ENCODE results near the gene GPATCH1.

GPATCH1 gene

GRCh38 chr19:33093420-33094210, 12.6 kb downstream of the GPATCH1 start:
- no peak overlapping the region for H3K4me3 ChIP-seq (ENCODE audit: low read length)
- DNase-seq (ENCODE audit: low read depth, low spot score) = no peak
- H3K9me3 ChIP-seq (ENCODE audit: control insufficient read depth, insufficient read depth, low read length) = no peaks in the 10 kb centered on the region
- no peaks in the 10 kb centered on the region for H3K4me1 ChIP-seq (ENCODE audit: control insufficient read depth, insufficient read depth, low read length)
- H3K27me3 ChIP-seq (ENCODE audit: control insufficient read depth, insufficient read depth, low read length) = no peaks in the 10 kb centered on the region
- WGBS (ENCODE audit: insufficient coverage, insufficient read length) = no CpG with 5 or more reads among the region's 11 CpGs
- H3K27ac ChIP-seq (ENCODE audit: low read length) = no peak overlapping the region
- H3K36me3 ChIP-seq (ENCODE audit: control insufficient read depth, insufficient read depth, low read length) = peaks cover 19% of the 10 kb centered on the region

DNA sequence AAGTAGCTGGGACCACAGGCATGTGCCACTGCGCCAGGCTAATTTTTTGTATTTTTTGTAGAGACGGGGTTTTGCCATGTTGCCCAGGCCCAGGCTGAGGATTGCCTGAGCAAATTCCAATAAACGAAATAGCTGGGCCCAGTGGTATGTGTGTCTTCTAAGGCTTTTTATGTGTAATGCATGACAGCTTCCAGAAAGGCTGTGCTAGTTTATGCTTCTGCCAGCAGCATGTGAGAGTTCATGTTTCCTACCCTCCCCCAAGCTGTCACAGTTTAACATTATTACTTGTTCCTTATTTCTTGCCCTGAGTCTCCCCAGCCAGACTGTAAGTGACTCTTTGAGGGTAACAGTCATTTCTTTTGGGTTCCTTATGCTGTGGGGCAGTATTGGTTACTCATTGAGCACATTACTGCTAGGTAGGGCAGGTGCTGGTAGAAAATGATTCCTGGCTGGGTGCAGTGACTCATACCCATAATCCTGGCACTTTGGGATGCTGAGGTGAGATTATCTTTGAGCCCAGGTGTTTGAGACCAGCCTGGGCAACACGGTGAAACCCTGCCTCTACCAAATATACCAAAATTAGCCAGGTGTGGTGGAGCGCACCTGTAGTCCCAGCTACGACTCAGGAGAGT, 13.6 kb downstream of the GPATCH1 start:
- Histone ChIP-seq H3K4me1 (ENCODE audit: control insufficient read depth, insufficient read depth, low read length) (no peaks in the 10 kb centered on the region), H3K27me3 (ENCODE audit: control insufficient read depth, insufficient read depth, low read length) (no peaks in the 10 kb centered on the region), H3K27ac (ENCODE audit: low read length) (no peak overlapping the region), H3K9me3 (ENCODE audit: control insufficient read depth, insufficient read depth, low read length) (no peaks in the 10 kb centered on the region), H3K36me3 (ENCODE audit: control insufficient read depth, insufficient read depth, low read length) (peaks cover 19% of the 10 kb centered on the region), H3K4me3 (ENCODE audit: low read length) (no peak overlapping the region)
- WGBS (ENCODE audit: insufficient coverage, insufficient read length) = no CpG with 5 or more reads among the region's 6 CpGs
- DNase-seq (ENCODE audit: low read depth, low spot score) = no peak

DNA sequence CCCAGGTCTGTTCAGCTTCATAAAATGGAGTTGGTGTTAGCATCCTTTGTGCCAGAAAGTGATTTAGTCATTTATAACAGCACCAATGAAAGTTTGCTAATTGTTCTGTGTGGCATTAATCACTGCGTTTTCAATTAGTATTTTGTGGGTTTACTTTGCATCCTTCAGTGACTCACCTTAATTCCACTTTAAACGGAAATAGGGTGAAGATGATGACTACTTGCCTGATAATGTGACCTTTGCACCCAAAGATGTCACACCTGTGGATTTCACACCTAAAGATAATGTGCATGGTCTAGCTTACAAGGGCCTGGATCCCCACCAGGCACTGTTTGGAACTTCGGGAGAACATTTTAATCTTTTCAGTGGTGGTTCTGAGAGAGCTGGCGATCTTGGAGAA, 15.0 kb downstream of the GPATCH1 start:
- H3K36me3 ChIP-seq (ENCODE audit: control insufficient read depth, insufficient read depth, low read length) = peaks cover 19% of the 10 kb centered on the region
- H3K4me3 ChIP-seq (ENCODE audit: low read length) = no peak overlapping the region
- no CpG with 5 or more reads among the region's 4 CpGs for WGBS (ENCODE audit: insufficient coverage, insufficient read length)
- no peaks in the 10 kb centered on the region for H3K4me1 ChIP-seq (ENCODE audit: control insufficient read depth, insufficient read depth, low read length)
- no peaks in the 10 kb centered on the region for H3K9me3 ChIP-seq (ENCODE audit: control insufficient read depth, insufficient read depth, low read length)
- no peaks in the 10 kb centered on the region for H3K27me3 ChIP-seq (ENCODE audit: control insufficient read depth, insufficient read depth, low read length)
- H3K27ac ChIP-seq (ENCODE audit: low read length) = no peak overlapping the region
- no peak for DNase-seq (ENCODE audit: low read depth, low spot score)

DNA sequence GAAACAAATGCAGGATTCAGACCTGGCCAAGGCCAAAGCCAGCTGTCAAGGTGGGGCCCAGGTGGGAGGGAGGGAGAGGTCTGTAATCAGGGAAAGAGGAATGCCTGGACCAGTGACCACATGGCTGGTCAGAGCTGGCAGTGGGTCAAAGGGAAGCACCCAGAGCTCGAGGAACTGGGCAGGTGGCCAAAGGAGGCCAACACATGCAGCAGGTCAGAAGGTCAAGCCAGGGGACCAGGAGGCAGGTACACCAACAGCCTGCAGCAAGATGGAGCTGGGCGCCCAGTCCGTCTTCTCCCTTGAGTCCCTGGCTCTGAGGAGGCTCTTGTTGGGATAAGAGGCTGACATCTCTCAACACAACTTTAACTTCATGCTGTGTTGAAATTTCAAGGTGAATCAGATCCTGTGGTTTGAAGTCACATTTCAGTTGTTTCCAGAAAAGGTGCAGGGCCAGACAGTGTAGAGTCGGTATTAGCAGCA, 17.1 kb downstream of the GPATCH1 start:
- no CpG with 5 or more reads among the region's 4 CpGs for WGBS (ENCODE audit: insufficient coverage, insufficient read length)
- Histone ChIP-seq H3K4me3 (ENCODE audit: low read length) (no peak overlapping the region), H3K4me1 (ENCODE audit: control insufficient read depth, insufficient read depth, low read length) (no peaks in the 10 kb centered on the region), H3K36me3 (ENCODE audit: control insufficient read depth, insufficient read depth, low read length) (peaks cover 14% of the 10 kb centered on the region), H3K27ac (ENCODE audit: low read length) (no peak overlapping the region), H3K9me3 (ENCODE audit: control insufficient read depth, insufficient read depth, low read length) (no peaks in the 10 kb centered on the region), H3K27me3 (ENCODE audit: control insufficient read depth, insufficient read depth, low read length) (no peaks in the 10 kb centered on the region)
- DNase-seq (ENCODE audit: low read depth, low spot score) = no peak

DNA sequence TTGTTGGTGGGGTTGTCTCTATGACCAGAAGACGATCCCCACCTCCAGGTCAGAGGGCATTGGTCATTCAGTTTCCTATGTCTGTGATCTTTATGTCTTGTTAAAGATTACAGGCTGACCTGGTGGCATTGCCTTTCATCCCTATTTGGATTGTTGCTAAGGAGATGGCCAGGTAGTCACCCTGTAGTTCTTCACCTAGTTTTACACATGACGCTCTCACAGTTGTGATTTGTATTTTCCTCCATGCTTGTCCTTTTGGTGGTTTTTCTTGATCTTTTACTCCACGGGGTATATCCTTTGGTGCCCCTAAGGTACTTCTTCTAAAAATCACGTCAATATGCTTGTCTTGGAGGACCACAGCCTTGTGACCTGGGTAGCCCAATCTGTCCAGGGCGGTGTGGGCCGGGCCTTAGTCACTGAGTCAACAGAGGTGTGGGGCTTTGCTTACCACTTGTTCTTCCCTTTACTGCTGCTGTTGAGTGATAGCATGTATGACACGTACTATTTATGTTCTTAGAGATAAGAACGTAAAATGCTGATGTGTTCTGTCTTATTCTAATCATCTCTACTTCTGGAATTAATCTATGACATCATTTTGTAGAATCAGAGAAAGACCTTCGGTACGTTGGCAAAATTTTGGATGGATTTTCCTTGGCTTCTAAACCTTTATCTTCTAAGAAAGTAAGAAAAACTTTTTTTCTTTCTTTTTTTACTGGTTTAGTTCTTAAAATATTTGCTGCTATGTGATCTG, 20.1 kb downstream of the GPATCH1 start:
- no peaks in the 10 kb centered on the region for H3K4me1 ChIP-seq (ENCODE audit: control insufficient read depth, insufficient read depth, low read length)
- no peaks in the 10 kb centered on the region for H3K27me3 ChIP-seq (ENCODE audit: control insufficient read depth, insufficient read depth, low read length)
- no peak for DNase-seq (ENCODE audit: low read depth, low spot score)
- H3K9me3 ChIP-seq (ENCODE audit: control insufficient read depth, insufficient read depth, low read length) = no peaks in the 10 kb centered on the region
- no peak overlapping the region for H3K4me3 ChIP-seq (ENCODE audit: low read length)
- H3K36me3 ChIP-seq (ENCODE audit: control insufficient read depth, insufficient read depth, low read length) = peaks cover 1% of the 10 kb centered on the region; the same call in 1 of the 2 replicates
- no peak overlapping the region for H3K27ac ChIP-seq (ENCODE audit: low read length)
- no CpG with 5 or more reads among the region's 10 CpGs for WGBS (ENCODE audit: insufficient coverage, insufficient read length)

GRCh38 chr19:33102893-33103292, 21.9 kb downstream of the GPATCH1 start:
- WGBS (ENCODE audit: insufficient coverage, insufficient read length) = no CpG with 5 or more reads among the region's 6 CpGs
- no peak overlapping the region for H3K27ac ChIP-seq (ENCODE audit: low read length)
- H3K27me3 ChIP-seq (ENCODE audit: control insufficient read depth, insufficient read depth, low read length) = no peaks in the 10 kb centered on the region
- no peaks in the 10 kb centered on the region for H3K4me1 ChIP-seq (ENCODE audit: control insufficient read depth, insufficient read depth, low read length)
- no peak for DNase-seq (ENCODE audit: low read depth, low spot score)
- H3K4me3 ChIP-seq (ENCODE audit: low read length) = no peak overlapping the region
- H3K9me3 ChIP-seq (ENCODE audit: control insufficient read depth, insufficient read depth, low read length) = no peaks in the 10 kb centered on the region
- H3K36me3 ChIP-seq (ENCODE audit: control insufficient read depth, insufficient read depth, low read length) = no peaks in the 10 kb centered on the region; the same call in 1 of the 2 replicates

DNA sequence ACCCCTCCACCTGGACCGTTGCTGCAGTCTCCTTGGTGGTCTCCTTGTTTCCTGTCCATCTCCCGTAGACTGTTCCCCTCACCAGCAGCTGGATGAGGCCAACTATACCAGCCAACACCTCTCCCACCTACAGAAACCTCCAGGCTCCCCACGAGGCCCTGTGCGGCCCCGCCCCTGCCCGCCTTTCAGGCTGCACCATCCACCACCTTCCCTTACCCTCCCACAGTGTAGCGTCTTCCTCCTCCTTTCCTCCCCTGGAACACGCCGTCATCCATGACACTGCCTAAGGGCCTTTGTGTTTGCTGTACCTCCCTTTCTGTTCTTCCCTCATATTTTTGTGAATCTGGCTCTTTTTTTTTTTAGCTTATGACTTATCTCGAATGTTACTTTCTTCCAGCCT, 27.2 kb downstream of the GPATCH1 start:
- no peaks in the 10 kb centered on the region for H3K27me3 ChIP-seq (ENCODE audit: control insufficient read depth, insufficient read depth, low read length)
- no peak for DNase-seq (ENCODE audit: low read depth, low spot score)
- H3K9me3 ChIP-seq (ENCODE audit: control insufficient read depth, insufficient read depth, low read length) = no peaks in the 10 kb centered on the region
- WGBS (ENCODE audit: insufficient coverage, insufficient read length) = no CpG with 5 or more reads among the region's 10 CpGs
- no peak overlapping the region for H3K4me3 ChIP-seq (ENCODE audit: low read length)
- H3K4me1 ChIP-seq (ENCODE audit: control insufficient read depth, insufficient read depth, low read length) = no peaks in the 10 kb centered on the region
- no peak overlapping the region for H3K27ac ChIP-seq (ENCODE audit: low read length)
- peaks cover 8% of the 10 kb centered on the region for H3K36me3 ChIP-seq (ENCODE audit: control insufficient read depth, insufficient read depth, low read length)

DNA sequence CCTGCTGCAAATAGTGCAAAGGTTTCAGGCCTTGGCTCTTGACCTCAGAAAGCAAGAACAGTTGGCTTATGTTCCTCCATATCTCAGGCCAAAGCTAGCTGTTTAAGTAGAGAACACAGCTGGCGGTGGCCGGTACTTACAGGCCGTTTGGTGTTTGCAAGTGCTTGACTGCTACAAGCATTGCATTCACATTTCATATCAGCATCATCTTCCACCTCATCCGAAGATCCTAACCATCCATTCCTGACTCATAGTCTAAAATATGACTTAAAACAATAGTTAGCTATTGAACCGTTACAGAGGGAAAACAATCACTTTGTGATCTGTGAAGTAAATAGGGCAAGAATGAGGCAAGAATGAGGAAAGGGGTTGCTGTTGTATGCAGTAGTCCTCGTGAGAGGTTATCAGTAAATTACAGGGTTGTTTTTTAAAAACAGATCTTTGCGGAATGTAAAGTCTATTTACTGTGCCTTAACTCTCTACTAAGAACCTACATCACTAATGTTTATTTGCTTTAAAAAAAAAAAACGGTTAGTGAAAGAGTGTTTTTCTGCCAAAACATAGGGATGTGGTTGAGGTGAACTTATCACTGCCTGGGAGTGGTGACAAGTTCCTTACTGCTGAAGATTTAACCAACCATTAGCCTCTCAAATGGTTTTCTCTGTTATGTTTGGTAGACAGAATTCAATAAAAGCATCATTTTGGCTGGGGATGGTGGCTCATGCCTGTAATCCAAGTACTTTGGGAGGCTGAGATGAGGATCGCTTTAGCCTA, 29.3 kb downstream of the GPATCH1 start:
- WGBS (ENCODE audit: insufficient coverage, insufficient read length) = no CpG with 5 or more reads among the region's 9 CpGs
- no peak overlapping the region for H3K4me3 ChIP-seq (ENCODE audit: low read length)
- no peak for DNase-seq (ENCODE audit: low read depth, low spot score)
- H3K27me3 ChIP-seq (ENCODE audit: control insufficient read depth, insufficient read depth, low read length) = no peaks in the 10 kb centered on the region
- H3K9me3 ChIP-seq (ENCODE audit: control insufficient read depth, insufficient read depth, low read length) = no peaks in the 10 kb centered on the region
- no peaks in the 10 kb centered on the region for H3K4me1 ChIP-seq (ENCODE audit: control insufficient read depth, insufficient read depth, low read length)
- H3K36me3 ChIP-seq (ENCODE audit: control insufficient read depth, insufficient read depth, low read length) = peaks cover 12% of the 10 kb centered on the region
- no peak overlapping the region for H3K27ac ChIP-seq (ENCODE audit: low read length)

GRCh38 chr19:33111587-33111986, 30.6 kb downstream of the GPATCH1 start:
- H3K9me3 ChIP-seq (ENCODE audit: control insufficient read depth, insufficient read depth, low read length) = no peaks in the 10 kb centered on the region
- no peaks in the 10 kb centered on the region for H3K4me1 ChIP-seq (ENCODE audit: control insufficient read depth, insufficient read depth, low read length)
- DNase-seq (ENCODE audit: low read depth, low spot score) = no peak
- WGBS (ENCODE audit: insufficient coverage, insufficient read length) = no CpG with 5 or more reads among the region's 11 CpGs
- H3K36me3 ChIP-seq (ENCODE audit: control insufficient read depth, insufficient read depth, low read length) = peaks cover 12% of the 10 kb centered on the region
- no peaks in the 10 kb centered on the region for H3K27me3 ChIP-seq (ENCODE audit: control insufficient read depth, insufficient read depth, low read length)
- H3K27ac ChIP-seq (ENCODE audit: low read length) = no peak overlapping the region
- H3K4me3 ChIP-seq (ENCODE audit: low read length) = no peak overlapping the region

DNA sequence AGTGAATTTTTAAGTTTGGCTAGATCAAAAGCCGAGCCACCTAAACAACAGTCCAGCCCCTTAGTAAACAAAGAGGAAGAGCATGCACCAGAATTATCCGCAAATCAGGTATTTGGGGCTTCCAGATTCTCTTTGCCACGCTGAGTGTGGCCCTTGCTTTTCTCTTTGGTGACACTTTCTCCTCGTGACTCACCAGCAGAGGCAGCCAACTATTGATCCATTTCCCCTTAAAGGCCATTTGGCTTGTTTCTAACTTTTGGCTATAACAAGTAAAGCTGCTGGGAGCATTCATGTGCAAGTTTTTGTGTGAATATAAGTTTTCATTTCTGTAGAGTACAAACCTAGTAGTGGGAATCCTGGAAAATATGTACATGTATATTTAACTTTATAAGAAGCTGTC, 33.3 kb downstream of the GPATCH1 start:
- no peaks in the 10 kb centered on the region for H3K9me3 ChIP-seq (ENCODE audit: control insufficient read depth, insufficient read depth, low read length)
- no peak overlapping the region for H3K4me3 ChIP-seq (ENCODE audit: low read length)
- no peaks in the 10 kb centered on the region for H3K4me1 ChIP-seq (ENCODE audit: control insufficient read depth, insufficient read depth, low read length)
- WGBS (ENCODE audit: insufficient coverage, insufficient read length) = no CpG with 5 or more reads among the region's 4 CpGs
- H3K27me3 ChIP-seq (ENCODE audit: control insufficient read depth, insufficient read depth, low read length) = no peaks in the 10 kb centered on the region
- no peak for DNase-seq (ENCODE audit: low read depth, low spot score)
- H3K27ac ChIP-seq (ENCODE audit: low read length) = no peak overlapping the region
- H3K36me3 ChIP-seq (ENCODE audit: control insufficient read depth, insufficient read depth, low read length) = peaks cover 15% of the 10 kb centered on the region
